K562 (cell line): Measurements from ENCODE around the gene JUND. TPM values are rescaled to one million over a fixed set of nuclear protein-coding genes. Genes with fewer than 3 reads are reported as not detected.
A peak's percentile ranks its signal among the peaks of the same experiment; 100 is the strongest.

Experiments
- microRNA-seq: library from miRNA; unstranded; fragments of <30 nt; microRNA quantifications from one replicate; pipeline ENCODE4, GENCODE V29; 2018; ENCODE audit warnings: borderline microRNAs expressed
- polyA plus RNA-seq, 8 experiments: library from polyadenylated mRNA; depleted of rRNA in 4 of 8; stranded (reverse) in 5 of 8; unstranded in 3 of 8; fragments of >200 nt; fragmentation: Nextera tagmentation in 2 of 8; fragmentation: Illumina TruSeq in 1 of 8; extraction: Ambion mirVana in 2 of 8; extraction: Trizol in 1 of 8; gene quantifications; 2 replicates each; pipeline versions ENCODE4 v1.2.1 to v1.2.3, GENCODE V29; 2011 to 2014; ENCODE audit warnings: inconsistent platforms in 1 of 8, missing spikeins in 1 of 8
- small RNA-seq: library from RNA; depleted of rRNA; stranded (forward); fragments of <200 nt; gene quantifications from one replicate; pipeline ENCODE3, GENCODE V24; 2014
- total RNA-seq, 7 experiments: library from RNA; depleted of rRNA in 6 of 7; stranded (reverse); fragments of >200 nt in 6 of 7; fragmentation: Illumina TruSeq in 2 of 7; extraction: Trizol in 2 of 7; gene quantifications; 2 replicates each; pipeline versions ENCODE4 v1.2.1 to v1.2.3, GENCODE V29; 2011 to 2021; ENCODE audit warnings: low replicate concordance in 1 of 7

JUND gene
- total and polyA plus RNA-seq, 9 of the 15 experiments (the other 6 are each of a cell fraction or from before 2014, with no cell fraction given): 6.4 to 286 (median 42.3) TPM

Small RNA genes within 50 kb of the gene (microRNA-seq; reads per million reads assigned to microRNA genes)
- 1.0 reads per million, percentile 7 among the genes with 10 or more reads in this experiment for gene MIR3188

Small RNA genes within 50 kb of the gene (small RNA-seq; reads per million reads assigned to genes)
- 0.18 reads per million for gene MIR3188
- gene RPL39P38: not detected

Other genes starting within 250 kb of the JUND start
Only the 7 nearest of the 15 such genes appear.
- gene MPV17L2, start 88.4 kb downstream of the JUND start, total RNA-seq (2014; rRNA removed): 37.8 and 54.6 TPM in 2 replicates
- gene MPV17L2, start 88.4 kb downstream of the JUND start, total RNA-seq (2014; rRNA removed; fragmentation: Illumina TruSeq; extraction: Trizol): 11.7 and 21.1 TPM in 2 replicates
- gene MPV17L2, start 88.4 kb downstream of the JUND start, total RNA-seq (2015; rRNA removed; fragmentation: Illumina TruSeq; extraction: Trizol): 27.8 and 28.5 TPM in 2 replicates
- gene MPV17L2, start 88.4 kb downstream of the JUND start, total RNA-seq (2021): 31.7 and 33.8 TPM in 2 replicates
- 28.4 and 49.3 TPM in 2 replicates for gene MPV17L2, start 88.4 kb downstream of the JUND start, polyA plus RNA-seq (2011; rRNA removed)
- gene MPV17L2, start 88.4 kb downstream of the JUND start, polyA plus RNA-seq (2014; fragmentation: Illumina TruSeq; extraction: Trizol): 60.2 and 60.9 TPM in 2 replicates
- 10 to 100 TPM; 10.6 to 11.0 TPM for gene MPV17L2, start 88.4 kb downstream of the JUND start, polyA plus RNA-seq (2014; fragmentation: Nextera tagmentation; extraction: Ambion mirVana)
- 60.0 and 67.1 TPM in 2 replicates for gene MPV17L2, start 88.4 kb downstream of the JUND start, polyA plus RNA-seq (2014; rRNA removed)
- gene RAB3A, start 77.6 kb downstream of the JUND start, total RNA-seq (2014; rRNA removed): 0.86 and 2.5 TPM in 2 replicates
- gene RAB3A, start 77.6 kb downstream of the JUND start, total RNA-seq (2014; rRNA removed; fragmentation: Illumina TruSeq; extraction: Trizol): 0.26 and 0.69 TPM in 2 replicates
- 1.6 and 1.7 TPM in 2 replicates for gene RAB3A, start 77.6 kb downstream of the JUND start, total RNA-seq (2015; rRNA removed; fragmentation: Illumina TruSeq; extraction: Trizol)
- 3.7 and 5.1 TPM in 2 replicates for gene RAB3A, start 77.6 kb downstream of the JUND start, total RNA-seq (2021)
- gene RAB3A, start 77.6 kb downstream of the JUND start, polyA plus RNA-seq (2011; rRNA removed): 0.84 and 2.9 TPM in 2 replicates
- 1.9 and 2.8 TPM in 2 replicates for gene RAB3A, start 77.6 kb downstream of the JUND start, polyA plus RNA-seq (2014; fragmentation: Illumina TruSeq; extraction: Trizol)
- under 1 TPM in 1 of 2 experiments, not detected in 1; 0.17 TPM for gene RAB3A, start 77.6 kb downstream of the JUND start, polyA plus RNA-seq (2014; fragmentation: Nextera tagmentation; extraction: Ambion mirVana)
- 0.94 and 1.00 TPM in 2 replicates for gene RAB3A, start 77.6 kb downstream of the JUND start, polyA plus RNA-seq (2014; rRNA removed)
- 0.16 and 0.91 TPM in 2 replicates for gene PDE4C, start 55.2 kb downstream of the JUND start, total RNA-seq (2014; rRNA removed)
- gene PDE4C, start 55.2 kb downstream of the JUND start, total RNA-seq (2014; rRNA removed; fragmentation: Illumina TruSeq; extraction: Trizol): 0.11 and 0.29 TPM in 2 replicates
- not detected in 2 replicates for gene PDE4C, start 55.2 kb downstream of the JUND start, total RNA-seq (2015; rRNA removed; fragmentation: Illumina TruSeq; extraction: Trizol)
- gene PDE4C, start 55.2 kb downstream of the JUND start, total RNA-seq (2021): 0.29 and 0.45 TPM in 2 replicates
- gene PDE4C, start 55.2 kb downstream of the JUND start, polyA plus RNA-seq (2011; rRNA removed): 0.60 and 0.81 TPM in 2 replicates
- 0.06 and 0.24 TPM in 2 replicates for gene PDE4C, start 55.2 kb downstream of the JUND start, polyA plus RNA-seq (2014; fragmentation: Illumina TruSeq; extraction: Trizol)
- under 1 TPM; 0.04 to 0.08 TPM for gene PDE4C, start 55.2 kb downstream of the JUND start, polyA plus RNA-seq (2014; fragmentation: Nextera tagmentation; extraction: Ambion mirVana)
- 0.81 and 0.89 TPM in 2 replicates for gene PDE4C, start 55.2 kb downstream of the JUND start, polyA plus RNA-seq (2014; rRNA removed)
- 0.04 and 0.05 TPM in 2 replicates for gene IQCN, start 7.2 kb downstream of the JUND start, total RNA-seq (2014; rRNA removed)
- 0.04 TPM in 1 of 2 replicates, not detected in the other for gene IQCN, start 7.2 kb downstream of the JUND start, total RNA-seq (2014; rRNA removed; fragmentation: Illumina TruSeq; extraction: Trizol)
- 0.04 and 0.07 TPM in 2 replicates for gene IQCN, start 7.2 kb downstream of the JUND start, total RNA-seq (2015; rRNA removed; fragmentation: Illumina TruSeq; extraction: Trizol)
- 0.07 and 0.16 TPM in 2 replicates for gene IQCN, start 7.2 kb downstream of the JUND start, total RNA-seq (2021)
- 0.01 and 0.03 TPM in 2 replicates for gene IQCN, start 7.2 kb downstream of the JUND start, polyA plus RNA-seq (2011; rRNA removed)
- gene IQCN, start 7.2 kb downstream of the JUND start, polyA plus RNA-seq (2014; fragmentation: Illumina TruSeq; extraction: Trizol): 0.01 and 0.03 TPM in 2 replicates
- not detected for gene IQCN, start 7.2 kb downstream of the JUND start, polyA plus RNA-seq (2014; fragmentation: Nextera tagmentation; extraction: Ambion mirVana)
- gene IQCN, start 7.2 kb downstream of the JUND start, polyA plus RNA-seq (2014; rRNA removed): not detected in 2 replicates
- 763 and 822 TPM in 2 replicates for gene LSM4, start 41.5 kb upstream of the JUND start, total RNA-seq (2014; rRNA removed)
- 202 and 208 TPM in 2 replicates for gene LSM4, start 41.5 kb upstream of the JUND start, total RNA-seq (2014; rRNA removed; fragmentation: Illumina TruSeq; extraction: Trizol)
- 273 and 275 TPM in 2 replicates for gene LSM4, start 41.5 kb upstream of the JUND start, total RNA-seq (2015; rRNA removed; fragmentation: Illumina TruSeq; extraction: Trizol)
- gene LSM4, start 41.5 kb upstream of the JUND start, total RNA-seq (2021): 362 and 385 TPM in 2 replicates
- gene LSM4, start 41.5 kb upstream of the JUND start, polyA plus RNA-seq (2011; rRNA removed): 188 and 201 TPM in 2 replicates
- 126 and 203 TPM in 2 replicates for gene LSM4, start 41.5 kb upstream of the JUND start, polyA plus RNA-seq (2014; fragmentation: Illumina TruSeq; extraction: Trizol)
- 10 to 100 TPM; 11.9 to 29.7 TPM for gene LSM4, start 41.5 kb upstream of the JUND start, polyA plus RNA-seq (2014; fragmentation: Nextera tagmentation; extraction: Ambion mirVana)
- gene LSM4, start 41.5 kb upstream of the JUND start, polyA plus RNA-seq (2014; rRNA removed): 674 and 746 TPM in 2 replicates
- gene PGPEP1, start 59.0 kb upstream of the JUND start, total RNA-seq (2014; rRNA removed): 29.5 and 33.8 TPM in 2 replicates
- gene PGPEP1, start 59.0 kb upstream of the JUND start, total RNA-seq (2014; rRNA removed; fragmentation: Illumina TruSeq; extraction: Trizol): 32.2 and 33.5 TPM in 2 replicates
- gene PGPEP1, start 59.0 kb upstream of the JUND start, total RNA-seq (2015; rRNA removed; fragmentation: Illumina TruSeq; extraction: Trizol): 37.3 and 38.5 TPM in 2 replicates
- gene PGPEP1, start 59.0 kb upstream of the JUND start, total RNA-seq (2021): 61.7 and 69.6 TPM in 2 replicates
- 37.8 and 43.0 TPM in 2 replicates for gene PGPEP1, start 59.0 kb upstream of the JUND start, polyA plus RNA-seq (2011; rRNA removed)
- 36.1 and 36.4 TPM in 2 replicates for gene PGPEP1, start 59.0 kb upstream of the JUND start, polyA plus RNA-seq (2014; fragmentation: Illumina TruSeq; extraction: Trizol)
- gene PGPEP1, start 59.0 kb upstream of the JUND start, polyA plus RNA-seq (2014; fragmentation: Nextera tagmentation; extraction: Ambion mirVana): 10 to 100 TPM in 1 of 2 experiments, 1 to 10 TPM in 1; 10.0 to 13.4 TPM
- gene PGPEP1, start 59.0 kb upstream of the JUND start, polyA plus RNA-seq (2014; rRNA removed): 32.1 and 33.5 TPM in 2 replicates
- 78.0 and 82.4 TPM in 2 replicates for gene GDF15, start 104.5 kb upstream of the JUND start, total RNA-seq (2014; rRNA removed)
- gene GDF15, start 104.5 kb upstream of the JUND start, total RNA-seq (2014; rRNA removed; fragmentation: Illumina TruSeq; extraction: Trizol): 7.3 TPM in 2 replicates
- 10.1 and 11.0 TPM in 2 replicates for gene GDF15, start 104.5 kb upstream of the JUND start, total RNA-seq (2015; rRNA removed; fragmentation: Illumina TruSeq; extraction: Trizol)
- 69.8 and 74.5 TPM in 2 replicates for gene GDF15, start 104.5 kb upstream of the JUND start, total RNA-seq (2021)
- gene GDF15, start 104.5 kb upstream of the JUND start, polyA plus RNA-seq (2011; rRNA removed): 12.5 TPM in 2 replicates
- 19.3 and 47.1 TPM in 2 replicates for gene GDF15, start 104.5 kb upstream of the JUND start, polyA plus RNA-seq (2014; fragmentation: Illumina TruSeq; extraction: Trizol)
- 1 to 10 TPM; 2.3 to 2.9 TPM for gene GDF15, start 104.5 kb upstream of the JUND start, polyA plus RNA-seq (2014; fragmentation: Nextera tagmentation; extraction: Ambion mirVana)
- gene GDF15, start 104.5 kb upstream of the JUND start, polyA plus RNA-seq (2014; rRNA removed): 57.2 and 67.4 TPM in 2 replicates